ENCODE measurements around the gene SPAG9.

SPAG9 gene

GRCh38 chr17:51071556-51071955, 49.1 kb downstream of the SPAG9 start:
- H3K4me2 ChIP-seq (ENCODE audit: insufficient read depth, low read length): no peak overlapping the region
- TF ChIP-seq EZH2 (IDR thresholded peaks at IDR 0.05; ENCODE audit: borderline replicate concordance, low read depth, low read length, severe bottlenecking) (no peak), CTCF (IDR thresholded peaks at IDR 0.05; ENCODE audit: borderline replicate concordance, extremely low read depth, low read length, poor library complexity, severe bottlenecking) (no peak)
- H3K36me3 ChIP-seq (ENCODE audit: insufficient read depth, low read length): peaks cover 9% of the 10 kb centered on the region
- no peaks in the 10 kb centered on the region for H3K27me3 ChIP-seq (ENCODE audit: insufficient read depth, low read length, poor library complexity)
- no peaks in the 10 kb centered on the region for H3K9me3 ChIP-seq (ENCODE audit: insufficient read depth, low read length, severe bottlenecking)
- peaks cover 46% of the 10 kb centered on the region for H3K79me2 ChIP-seq (ENCODE audit: insufficient read depth, low read length)
- H2AFZ ChIP-seq (ENCODE audit: low read depth, low read length): no peak overlapping the region
- H4K20me1 ChIP-seq (ENCODE audit: insufficient read depth, low read length): 0 out of 2 replicates have a peak, but pooled peaks cover 3% of the 10 kb centered on the region
- H3K4me3 ChIP-seq (ENCODE audit: low read depth in 1 of 2, low read length in 2 of 2): no peak overlapping the region
- no peaks in the 10 kb centered on the region for H3K4me1 ChIP-seq (ENCODE audit: insufficient read depth, low read length)
- DNase-seq (no peak), ATAC-seq (ENCODE audit: insufficient read depth, low read depth) (no peak)
- H3K9ac ChIP-seq (ENCODE audit: low read depth, low read length): no peak overlapping the region
- H3K27ac ChIP-seq (ENCODE audit: low read length): no peak overlapping the region

- Histone ChIP-seq H3K9ac (ENCODE audit: low read depth, low read length) (no peak overlapping the region), H3K27me3 (ENCODE audit: insufficient read depth, low read length, poor library complexity) (no peaks in the 10 kb centered on the region), H3K4me3 (ENCODE audit: low read depth in 1 of 2, low read length in 2 of 2) (no peak overlapping the region), H4K20me1 (ENCODE audit: insufficient read depth, low read length) (0 out of 2 replicates have a peak, but pooled peaks cover 3% of the 10 kb centered on the region), H3K79me2 (ENCODE audit: insufficient read depth, low read length) (peaks cover 42% of the 10 kb centered on the region), H2AFZ (ENCODE audit: low read depth, low read length) (no peak overlapping the region), H3K4me1 (ENCODE audit: insufficient read depth, low read length) (no peaks in the 10 kb centered on the region), H3K4me2 (ENCODE audit: insufficient read depth, low read length) (no peak overlapping the region), H3K27ac (ENCODE audit: low read length) (no peak overlapping the region), H3K9me3 (ENCODE audit: insufficient read depth, low read length, severe bottlenecking) (no peaks in the 10 kb centered on the region), H3K36me3 (ENCODE audit: insufficient read depth, low read length) (peaks cover 7% of the 10 kb centered on the region; the same call in 1 of the 2 replicates)
- TF ChIP-seq EZH2 (IDR thresholded peaks at IDR 0.05; ENCODE audit: borderline replicate concordance, low read depth, low read length, severe bottlenecking) (no peak), CTCF (IDR thresholded peaks at IDR 0.05; ENCODE audit: borderline replicate concordance, extremely low read depth, low read length, poor library complexity, severe bottlenecking) (no peak)
- ATAC-seq (ENCODE audit: insufficient read depth, low read depth) (no peak), DNase-seq (no peak)
These were observed 55.2 kb downstream of the SPAG9 start for GRCh38 chr17:51065466-51065865.

- Histone ChIP-seq H3K27me3 (ENCODE audit: insufficient read depth, low read length, poor library complexity) (no peaks in the 10 kb centered on the region), H3K4me2 (ENCODE audit: insufficient read depth, low read length) (no peak overlapping the region), H3K27ac (ENCODE audit: low read length) (no peak overlapping the region)
These were observed 56.5 kb downstream of the SPAG9 start for GRCh38 chr17:51064061-51064735.

More at GRCh38 chr17:51064061-51064735, 56.5 kb downstream of the SPAG9 start:
- Histone ChIP-seq H3K79me2 (ENCODE audit: insufficient read depth, low read length) (peaks cover 35% of the 10 kb centered on the region), H4K20me1 (ENCODE audit: insufficient read depth, low read length) (0 out of 2 replicates have a peak, but pooled peaks cover 3% of the 10 kb centered on the region), H3K9me3 (ENCODE audit: insufficient read depth, low read length, severe bottlenecking) (no peaks in the 10 kb centered on the region), H3K4me1 (ENCODE audit: insufficient read depth, low read length) (no peaks in the 10 kb centered on the region), H3K4me3 (ENCODE audit: low read depth in 1 of 2, low read length in 2 of 2) (no peak overlapping the region), H3K9ac (ENCODE audit: low read depth, low read length) (no peak overlapping the region), H3K36me3 (ENCODE audit: insufficient read depth, low read length) (peaks cover 7% of the 10 kb centered on the region; the same call in 1 of the 2 replicates), H2AFZ (ENCODE audit: low read depth, low read length) (no peak overlapping the region)
- no peak for ATAC-seq (ENCODE audit: insufficient read depth, low read depth)
- TF ChIP-seq CTCF (IDR thresholded peaks at IDR 0.05; ENCODE audit: borderline replicate concordance, extremely low read depth, low read length, poor library complexity, severe bottlenecking): no peak
- TF ChIP-seq EZH2 (IDR thresholded peaks at IDR 0.05; ENCODE audit: borderline replicate concordance, low read depth, low read length, severe bottlenecking): no peak
- no peak for DNase-seq

All from DND-41 (cell line).